Kidney epithelial cell (primary cell): ENCODE measurements around the gene AKAP17A. TPM values are rescaled to one million over a fixed set of nuclear protein-coding genes. Genes with fewer than 3 reads are reported as not detected.

Experiments used
- DNase-seq: peaks from one replicate; pipeline ENCODE4 v3.0.0-alpha.2; 2010; ENCODE audit warnings: low read depth
- H3K27me3 ChIP-seq: 2 replicates; pipeline ENCODE4 v1.6.0; 2011; ENCODE audit warnings: low read length; ENCODE audit not compliant: control insufficient read depth, insufficient read depth
- H3K36me3 ChIP-seq: 2 replicates; pipeline ENCODE4 v1.5.1; 2011; ENCODE audit warnings: low read length; ENCODE audit not compliant: control insufficient read depth, insufficient read depth
- H3K4me3 ChIP-seq: 2 replicates; pipeline ENCODE4 v1.5.1; 2011; ENCODE audit warnings: low read depth, mild to moderate bottlenecking, control low read depth, low read length
- CTCF ChIP-seq: IDR thresholded peaks from 2 replicates; pipeline ENCODE4 v1.5.1; 2011; ENCODE audit warnings: mild to moderate bottlenecking, moderate library complexity, low read length, control low read depth, inconsistent platforms; ENCODE audit not compliant: insufficient read depth, poor library complexity, severe bottlenecking
- total RNA-seq: library from RNA; depleted of rRNA; stranded (reverse); fragments of >200 nt; gene quantifications from 2 replicates; pipeline ENCODE4 v1.2.3, GENCODE V29; 2015

AKAP17A gene
- 54.4 and 57.6 TPM in 2 replicates for total RNA-seq

GRCh38 chrX:1591102-1591862, at the start of gene AKAP17A:
Gene AKAP17A, plus strand, starts transcription at chrX:1591604. Its CDS starts 1,859 bp downstream, at chrX:1593463.
- peak within 1 kb of the TSS; percentile 97 for H3K4me3 ChIP-seq
- peaks cover 4% of the 10 kb centered on the region for H3K36me3 ChIP-seq
- DNase-seq, result peak; percentile 73
- no peak for TF ChIP-seq CTCF
- no peaks in the 10 kb centered on the region for H3K27me3 ChIP-seq

- Histone ChIP-seq H3K36me3 (no peaks in the 10 kb centered on the region), H3K27me3 (no peaks in the 10 kb centered on the region), H3K4me3 (no peak overlapping the region)
- TF ChIP-seq CTCF, result no peak
- no peak for DNase-seq
These were observed 48.2 kb upstream of the AKAP17A start for GRCh38 chrX:1542994-1543725.

GRCh38 chrX:1545776-1546408, 45.5 kb upstream of the AKAP17A start:
- Histone ChIP-seq H3K36me3 (no peaks in the 10 kb centered on the region), H3K27me3 (no peaks in the 10 kb centered on the region), H3K4me3 (no peak overlapping the region)
- no peak for TF ChIP-seq CTCF
- no peak for DNase-seq

GRCh38 chrX:1546691-1547251, 44.6 kb upstream of the AKAP17A start:
- TF ChIP-seq CTCF, result no peak
- no peaks in the 10 kb centered on the region for H3K36me3 ChIP-seq
- DNase-seq, result no peak
- H3K27me3 ChIP-seq, result no peaks in the 10 kb centered on the region
- no peak overlapping the region for H3K4me3 ChIP-seq

GRCh38 chrX:1551959-1552546, 39.4 kb upstream of the AKAP17A start:
- TF ChIP-seq CTCF, result no peak

More at GRCh38 chrX:1551959-1552546, 39.4 kb upstream of the AKAP17A start:
- Histone ChIP-seq H3K36me3 (no peaks in the 10 kb centered on the region), H3K27me3 (no peaks in the 10 kb centered on the region), H3K4me3 (no peak overlapping the region)
- DNase-seq, result no peak
